Caco-2 (cell line): Measurements from ENCODE around the gene REPS2. TPM values are rescaled to one million over a fixed set of nuclear protein-coding genes. Genes with fewer than 3 reads are reported as not detected.

Experiments used
- BruUV-seq: library from RNA; stranded (reverse); fragments of 400-500 nt; replicated peaks from 2 replicates; lab custom pipeline; 2021; lab: Mats Ljungman, UMichigan
- CTCF ChIA-PET: fragments of 300-600 bp; sonication (Branson Sonifier 250); formaldehyde crosslinking; loops from one replicate; lab custom pipeline; 2022; ENCODE audit warnings: antibody characterized with exemption; lab: Charles Lee
- POLR2A ChIA-PET: fragments of 300-600 bp; sonication (Branson Sonifier 250); formaldehyde crosslinking; loops from one replicate; lab custom pipeline; 2022; ENCODE audit warnings: antibody characterized with exemption; lab: Charles Lee
- DNase-seq, 2 experiments: peaks; one replicate each; pipeline versions ENCODE4 v3.0.0 to v3.0.0-alpha.2; 2020 to 2022
- H3K27me3 ChIP-seq: replicated peaks from 2 replicates; pipeline ENCODE4 v1.6.0; 2011; ENCODE audit warnings: low read length; ENCODE audit not compliant: control insufficient read depth, insufficient read depth
- H3K36me3 ChIP-seq: 2 replicates; pipeline ENCODE4 v1.5.1; 2011; ENCODE audit warnings: low read length; ENCODE audit not compliant: control insufficient read depth, insufficient read depth
- H3K4me1 ChIP-seq: fragments of 250-450 bp; sonication (Bioruptor Pico); 2 replicates; pipeline ENCODE4 v1.5.1; 2020; ENCODE audit warnings: mild to moderate bottlenecking
- H3K4me3 ChIP-seq: 2 replicates; pipeline ENCODE4 v1.5.1; 2011; ENCODE audit warnings: low read depth, mild to moderate bottlenecking, control low read depth, low read length
- H3K9me3 ChIP-seq: fragments of 250-450 bp; sonication (Bioruptor Pico); 2 replicates; pipeline ENCODE4 v1.5.1; 2020; ENCODE audit warnings: mild to moderate bottlenecking, moderate library complexity
- H3K27ac Mint-ChIP-seq: one replicate; pipeline ENCODE4 v1.8.0; 2022; ENCODE audit warnings: mixed read lengths; ENCODE audit not compliant: unreplicated experiment
- H3K27me3 Mint-ChIP-seq: one replicate; pipeline ENCODE4 v1.8.0; 2022; ENCODE audit warnings: mixed read lengths; ENCODE audit not compliant: insufficient read depth, unreplicated experiment
- H3K36me3 Mint-ChIP-seq: one replicate; pipeline ENCODE4 v1.8.0; 2022; ENCODE audit warnings: mild to moderate bottlenecking, mixed read lengths; ENCODE audit not compliant: insufficient read depth, unreplicated experiment
- H3K4me1 Mint-ChIP-seq: one replicate; pipeline ENCODE4 v1.8.0; 2022; ENCODE audit warnings: low read depth, mixed read lengths; ENCODE audit not compliant: unreplicated experiment
- H3K4me3 Mint-ChIP-seq: one replicate; pipeline ENCODE4 v1.8.0; 2022; ENCODE audit warnings: mild to moderate bottlenecking, moderate library complexity, mixed read lengths; ENCODE audit not compliant: unreplicated experiment
- H3K9me3 Mint-ChIP-seq: one replicate; pipeline ENCODE4 v1.8.0; 2022; ENCODE audit warnings: mixed read lengths; ENCODE audit not compliant: unreplicated experiment
- CTCF ChIP-seq, 2 experiments: fragments of 200-600 bp in 1 of 2; IDR thresholded peaks; 1 replicate in 1 of 2; 2 replicates in 1 of 2; pipeline versions ENCODE4 v1.5.1 to v1.8.0; 2011 to 2022; ENCODE audit warnings: antibody characterized with exemption in 1 of 2, control low read depth in 1 of 2, inconsistent platforms in 1 of 2, low read depth in 1 of 2, low read length in 1 of 2, mild to moderate bottlenecking in 1 of 2, moderate library complexity in 1 of 2; ENCODE audit not compliant: insufficient read depth in 1 of 2, severe bottlenecking in 1 of 2, unreplicated experiment in 1 of 2
- intact Hi-C: fragments of 100-400 bp; cut with micrococcal nuclease; formaldehyde crosslinking; loops from one replicate; pipeline ENCODE4 v1.10.0; 2022; ENCODE audit not compliant: unreplicated experiment
- total RNA-seq: library from RNA; stranded (reverse); gene quantifications from 2 replicates; pipeline ENCODE4 v1.2.3, GENCODE V29; 2022

REPS2 gene
- total RNA-seq, 1 experiment from 2014 or later = 0.86 TPM

- no peaks in the 10 kb centered on the region for H3K36me3 Mint-ChIP-seq
- Histone ChIP-seq H3K36me3 (no peaks in the 10 kb centered on the region), H3K4me3 (no peak overlapping the region), H3K4me1 (no peaks in the 10 kb centered on the region), H3K27me3 (no peaks in the 10 kb centered on the region), H3K9me3 (no peaks in the 10 kb centered on the region)
- intact Hi-C loops = no loop called here
- no TSS peak for BruUV-seq
- no peaks in the 10 kb centered on the region for H3K27me3 Mint-ChIP-seq
- H3K9me3 Mint-ChIP-seq = peaks cover 16% of the 10 kb centered on the region
- no peaks in the 10 kb centered on the region for H3K4me1 Mint-ChIP-seq
- TF ChIP-seq CTCF (IDR thresholded peaks at IDR 0.05; ENCODE audit: insufficient read depth in 1 of 2, low read depth in 1 of 2, low read length in 1 of 2, severe bottlenecking in 1 of 2, unreplicated experiment in 1 of 2) = no peak
- ChIA-PET POLR2A (no interaction called here), CTCF (no interaction called here)
- no peak overlapping the region for H3K27ac Mint-ChIP-seq
- DNase-seq = no peak
- H3K4me3 Mint-ChIP-seq = no peak overlapping the region
These were observed 221.5 kb downstream of the REPS2 start for GRCh38 chrX:17167915-17168314.

GRCh38 chrX:17170973-17171372 lies 224.5 kb downstream of the REPS2 start:
- ChIA-PET CTCF (no interaction called here), POLR2A (no interaction called here)
- no peak overlapping the region for H3K4me3 ChIP-seq
- H3K36me3 Mint-ChIP-seq = no peaks in the 10 kb centered on the region
- H3K36me3 ChIP-seq = no peaks in the 10 kb centered on the region
- H3K27ac Mint-ChIP-seq = no peak overlapping the region
- no peak for DNase-seq
- H3K27me3 Mint-ChIP-seq = no peaks in the 10 kb centered on the region
- no TSS peak for BruUV-seq
- H3K4me1 Mint-ChIP-seq = no peaks in the 10 kb centered on the region
- no peak overlapping the region for H3K4me3 Mint-ChIP-seq
- intact Hi-C loops = no loop called here
- H3K9me3 Mint-ChIP-seq = no peaks in the 10 kb centered on the region
- no peaks in the 10 kb centered on the region for H3K9me3 ChIP-seq
- H3K27me3 ChIP-seq = no peaks in the 10 kb centered on the region
- no peaks in the 10 kb centered on the region for H3K4me1 ChIP-seq
- TF ChIP-seq CTCF (IDR thresholded peaks at IDR 0.05; ENCODE audit: insufficient read depth in 1 of 2, low read depth in 1 of 2, low read length in 1 of 2, severe bottlenecking in 1 of 2, unreplicated experiment in 1 of 2) = no peak

GRCh38 chrX:17174671-17175070 lies 228.2 kb downstream of the REPS2 start:
- no peaks in the 10 kb centered on the region for H3K4me1 ChIP-seq
- TF ChIP-seq CTCF (IDR thresholded peaks at IDR 0.05; ENCODE audit: insufficient read depth in 1 of 2, low read depth in 1 of 2, low read length in 1 of 2, severe bottlenecking in 1 of 2, unreplicated experiment in 1 of 2) = no peak
- ChIA-PET POLR2A (no interaction called here), CTCF (no interaction called here)
- no peaks in the 10 kb centered on the region for H3K36me3 ChIP-seq
- BruUV-seq = no TSS peak
- Mint-ChIP-seq H3K27ac (no peak overlapping the region), H3K36me3 (no peaks in the 10 kb centered on the region), H3K27me3 (no peaks in the 10 kb centered on the region), H3K4me3 (no peak overlapping the region), H3K4me1 (no peaks in the 10 kb centered on the region), H3K9me3 (no peaks in the 10 kb centered on the region)
- no peaks in the 10 kb centered on the region for H3K27me3 ChIP-seq
- intact Hi-C loops = no loop called here
- H3K9me3 ChIP-seq = no peaks in the 10 kb centered on the region
- no peak overlapping the region for H3K4me3 ChIP-seq
- DNase-seq = no peak
